ENCODE measurements around the gene FAM171A1.

FAM171A1 gene

GRCh38 chr10:15374156-15374555 is 3.1 kb upstream of the FAM171A1 start:
- DNase-seq (ENCODE audit: low read depth in 2 of 2): no peak

- no peak for DNase-seq (ENCODE audit: low read depth in 2 of 2)
These were observed 2.1 kb upstream of the FAM171A1 start for GRCh38 chr10:15373199-15373598.

DNA sequence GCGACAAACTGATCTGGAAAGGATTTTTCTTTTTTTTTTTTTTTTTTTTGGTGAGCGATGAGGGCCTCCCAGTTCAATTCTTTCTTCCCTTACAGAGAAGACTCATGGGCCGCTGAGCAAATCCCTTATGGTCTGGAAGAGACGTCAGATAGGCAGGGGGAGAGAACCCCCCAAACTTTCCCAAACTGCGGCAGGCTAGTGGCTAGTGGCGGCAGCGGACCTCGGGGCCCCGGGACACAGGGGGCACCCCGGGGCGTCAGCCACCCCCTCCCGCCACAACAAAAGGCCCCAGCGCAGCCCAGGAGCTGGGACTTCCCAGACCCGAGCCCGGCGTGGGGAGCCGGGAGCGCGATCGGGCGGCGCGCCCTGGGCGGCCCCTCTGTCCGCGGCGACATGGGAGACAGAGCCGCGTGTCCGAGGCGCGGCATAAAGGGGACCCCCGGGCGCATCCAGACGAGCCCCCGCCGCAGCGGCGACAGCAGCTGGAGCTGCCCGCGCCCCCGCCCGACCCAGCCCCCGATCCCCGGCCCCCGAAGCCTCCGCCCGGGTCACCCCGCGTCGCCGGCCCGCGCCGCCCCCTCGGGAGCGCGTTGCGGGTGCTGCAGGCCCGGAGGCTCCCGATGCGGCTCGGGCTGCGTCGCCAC is 755 bp downstream of the FAM171A1 start:
- DNase-seq (ENCODE audit: low read depth in 2 of 2): no peak

- DNase-seq (ENCODE audit: low read depth in 2 of 2): no peak
These were observed 1.6 kb downstream of the FAM171A1 start for GRCh38 chr10:15369256-15370211.

DNA sequence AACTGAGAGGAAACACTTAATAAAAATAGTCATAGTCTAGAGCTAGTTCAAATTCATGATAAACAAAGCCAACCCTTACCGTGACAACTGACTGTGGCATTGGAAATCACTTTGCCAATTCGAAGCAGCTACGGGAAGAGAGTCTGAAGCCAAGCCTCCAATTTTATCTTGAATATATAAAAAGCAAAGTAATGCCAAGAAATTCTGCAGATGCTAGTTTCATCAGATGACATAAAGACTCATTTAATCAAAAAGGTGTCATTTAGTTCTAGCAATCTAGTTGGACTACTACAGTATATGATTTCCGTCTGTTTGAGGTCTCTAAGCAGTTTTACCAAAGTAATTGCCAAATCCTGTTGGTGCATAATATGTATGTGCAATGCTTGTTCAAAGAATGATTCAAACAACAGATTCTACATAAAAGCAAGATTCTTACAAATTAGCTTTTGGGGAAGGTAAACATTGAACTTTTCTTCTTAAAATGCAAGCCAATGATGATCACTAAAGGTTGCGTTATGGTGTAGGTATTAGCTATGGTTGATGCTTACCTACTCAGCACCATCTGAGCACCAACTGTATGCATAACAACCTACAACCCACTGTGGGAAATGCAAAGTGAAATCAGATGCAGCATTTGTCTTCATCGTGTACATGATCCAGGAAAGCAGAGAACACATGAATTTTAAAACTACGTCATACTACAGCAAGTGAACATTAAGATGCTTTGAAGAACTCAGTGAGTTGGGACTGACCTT is 2.8 kb downstream of the FAM171A1 start:
- DNase-seq (ENCODE audit: low read depth in 2 of 2): no peak

DNA sequence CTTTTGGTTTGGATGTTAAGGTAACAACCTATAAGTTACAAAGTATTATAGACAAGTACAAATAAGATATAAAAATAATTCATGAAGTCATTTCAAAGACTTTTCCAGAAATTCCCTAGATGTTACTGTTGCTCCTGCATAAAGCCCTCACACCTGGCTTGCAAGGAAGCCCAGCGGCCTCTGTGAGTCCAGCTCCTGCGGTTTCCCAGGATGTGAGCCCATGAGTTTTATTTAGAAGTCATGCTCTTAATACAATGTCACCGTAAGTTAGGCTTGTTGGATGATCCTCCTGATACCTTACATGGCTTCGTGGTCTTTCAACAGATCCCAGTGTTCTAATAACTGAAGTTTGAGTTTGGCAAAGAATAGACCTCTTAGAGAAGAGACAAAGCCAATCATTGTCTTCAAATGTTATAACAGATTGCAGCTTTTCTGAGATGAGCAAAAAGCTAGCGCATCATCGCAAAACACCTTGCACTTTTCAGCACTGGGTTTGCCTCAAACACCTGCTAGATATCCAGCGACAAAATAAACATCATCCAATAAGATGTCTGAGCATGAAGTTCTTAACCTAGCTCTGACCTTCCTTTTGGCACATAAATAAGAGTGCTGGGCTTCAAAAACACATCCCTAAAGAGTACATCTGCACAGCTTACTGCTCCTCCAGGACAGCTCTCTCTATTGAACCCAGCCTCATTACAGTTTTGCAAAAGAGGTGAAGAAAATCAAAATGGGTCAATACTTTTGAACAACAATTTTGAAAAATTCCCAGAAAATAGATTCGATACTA is 3.6 kb downstream of the FAM171A1 start:
- no peak for DNase-seq (ENCODE audit: low read depth in 2 of 2)

- no peak for DNase-seq (ENCODE audit: low read depth in 2 of 2)
These were observed 5.4 kb downstream of the FAM171A1 start for GRCh38 chr10:15365692-15366091.

DNA sequence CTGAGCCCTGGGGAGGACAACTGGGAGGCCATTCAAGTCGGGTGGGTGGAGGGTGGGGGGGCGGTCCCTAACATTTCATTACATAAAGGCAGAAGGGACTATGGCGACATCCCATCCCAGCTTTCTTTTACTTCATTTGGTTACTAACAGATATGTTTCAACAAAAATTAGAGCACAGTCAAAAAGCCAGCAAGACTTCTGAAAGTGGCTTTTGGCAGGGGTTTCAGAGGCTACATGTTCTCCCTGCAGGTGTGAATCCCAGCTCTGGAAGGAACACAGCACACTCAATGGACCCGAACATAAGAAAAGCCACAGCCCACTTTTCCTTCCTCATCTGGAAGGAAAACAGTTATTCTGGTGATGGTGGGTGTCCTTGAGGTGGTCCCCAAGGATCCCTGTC is 7.1 kb downstream of the FAM171A1 start:
- no peak for DNase-seq (ENCODE audit: low read depth in 2 of 2)

GRCh38 chr10:15363031-15363430 is 8.1 kb downstream of the FAM171A1 start:
- DNase-seq (ENCODE audit: low read depth in 2 of 2): no peak

DNA sequence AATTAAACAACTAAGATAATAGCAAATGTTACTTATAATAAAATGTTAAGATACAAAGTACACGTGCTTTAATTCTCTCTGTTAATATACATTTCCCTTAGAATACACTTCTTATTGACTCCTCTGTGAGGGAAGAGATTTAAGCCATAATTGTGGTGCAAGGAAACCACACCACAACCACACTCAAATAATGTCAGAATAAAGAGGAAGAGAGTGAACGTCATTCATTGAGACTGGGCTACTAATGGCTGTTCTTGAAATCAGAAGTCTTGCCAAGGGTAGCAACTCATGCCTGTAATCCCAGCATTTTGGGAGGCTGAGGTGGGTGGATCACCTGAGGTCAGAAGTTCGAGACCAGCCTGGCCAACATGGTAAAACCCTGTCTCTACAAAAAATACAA is 10.0 kb downstream of the FAM171A1 start:
- DNase-seq (ENCODE audit: low read depth in 2 of 2): no peak

GRCh38 chr10:15360566-15360965 is 10.5 kb downstream of the FAM171A1 start:
- DNase-seq (ENCODE audit: low read depth in 2 of 2): no peak

- DNase-seq (ENCODE audit: low read depth in 2 of 2): no peak
These were observed 17.5 kb downstream of the FAM171A1 start for GRCh38 chr10:15353471-15354017.

GRCh38 chr10:15352836-15353235 is 18.3 kb downstream of the FAM171A1 start:
- DNase-seq (ENCODE audit: low read depth in 2 of 2): no peak

DNA sequence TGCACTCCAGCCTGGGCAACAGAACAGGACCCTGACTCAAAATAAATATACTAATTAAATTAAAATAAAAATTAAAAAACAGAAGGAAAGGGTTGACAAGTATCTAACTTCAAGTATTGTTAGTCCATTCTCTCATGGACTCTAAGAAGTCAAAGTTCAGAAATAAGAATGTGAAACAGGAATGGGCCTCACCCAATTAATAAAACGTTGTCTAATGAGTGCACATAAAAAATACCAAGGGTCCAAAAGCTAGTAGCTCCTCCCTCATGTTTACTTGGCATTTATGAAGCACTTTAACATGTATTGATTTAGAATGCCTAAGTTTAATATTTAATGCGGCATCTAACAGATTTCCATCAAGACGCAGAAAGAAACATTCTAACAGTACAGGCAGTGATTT is 18.9 kb downstream of the FAM171A1 start:
- no peak for DNase-seq (ENCODE audit: low read depth in 2 of 2)

- DNase-seq (ENCODE audit: low read depth in 2 of 2): no peak
These were observed 19.8 kb downstream of the FAM171A1 start for GRCh38 chr10:15351099-15351820.

DNA sequence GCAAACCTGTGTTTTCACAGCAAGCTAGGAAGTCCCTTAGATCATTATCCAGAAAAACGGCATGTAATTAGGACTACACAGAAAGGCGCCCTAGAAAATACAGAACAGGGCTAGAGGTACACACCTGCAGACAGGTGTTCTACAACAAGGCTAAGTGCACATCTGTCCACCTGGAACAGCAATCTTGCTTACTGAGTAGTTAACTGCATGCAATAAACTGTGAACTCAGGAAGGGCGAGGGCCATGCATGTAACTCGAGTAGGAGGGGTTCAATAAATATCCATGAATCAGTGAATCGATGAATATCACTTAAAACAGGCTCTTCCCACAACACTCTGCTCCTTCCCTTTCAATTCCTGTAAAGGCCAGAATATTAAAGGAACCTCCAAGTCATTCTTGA is 22.0 kb downstream of the FAM171A1 start:
- DNase-seq (ENCODE audit: low read depth in 2 of 2): no peak

DNA sequence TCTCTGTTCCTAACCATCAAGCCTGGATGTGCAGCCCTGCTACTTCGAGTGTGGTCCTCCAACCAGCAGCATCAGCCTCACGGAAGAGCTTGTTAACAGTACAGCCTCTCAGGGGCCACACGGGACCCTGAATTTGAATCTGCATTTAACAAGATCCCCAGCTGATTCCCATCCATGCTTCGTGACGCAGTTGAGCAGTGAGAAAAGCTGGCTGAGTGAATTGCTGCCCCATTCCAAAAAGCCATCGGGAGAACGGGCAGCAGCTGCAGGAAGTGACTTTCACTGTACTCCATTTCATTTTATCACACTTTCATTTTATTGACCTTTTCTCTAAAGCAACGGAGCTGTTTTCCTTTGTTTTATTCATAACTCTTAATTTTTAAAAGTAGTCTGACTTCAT is 22.5 kb downstream of the FAM171A1 start:
- DNase-seq (ENCODE audit: low read depth in 2 of 2): no peak

DNA sequence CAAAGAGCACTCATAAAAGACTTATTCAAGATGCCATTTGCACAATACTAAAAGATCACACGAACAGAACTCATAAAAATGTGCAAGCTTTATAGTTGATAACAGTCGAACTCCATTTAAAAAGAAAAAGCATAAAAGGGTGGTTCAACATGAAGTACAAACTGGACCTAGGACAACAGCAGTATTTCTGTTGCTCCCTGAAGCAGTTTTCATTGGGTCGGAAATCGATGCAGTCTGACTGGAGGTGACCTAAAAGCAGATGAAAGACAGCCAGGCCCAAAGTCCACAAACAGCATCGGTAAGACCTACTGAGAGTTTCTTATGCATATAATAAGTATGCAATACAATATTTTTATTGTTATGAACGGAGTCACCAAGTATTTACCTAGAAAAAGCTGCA is 23.9 kb downstream of the FAM171A1 start:
- DNase-seq (ENCODE audit: low read depth in 2 of 2): no peak

DNA sequence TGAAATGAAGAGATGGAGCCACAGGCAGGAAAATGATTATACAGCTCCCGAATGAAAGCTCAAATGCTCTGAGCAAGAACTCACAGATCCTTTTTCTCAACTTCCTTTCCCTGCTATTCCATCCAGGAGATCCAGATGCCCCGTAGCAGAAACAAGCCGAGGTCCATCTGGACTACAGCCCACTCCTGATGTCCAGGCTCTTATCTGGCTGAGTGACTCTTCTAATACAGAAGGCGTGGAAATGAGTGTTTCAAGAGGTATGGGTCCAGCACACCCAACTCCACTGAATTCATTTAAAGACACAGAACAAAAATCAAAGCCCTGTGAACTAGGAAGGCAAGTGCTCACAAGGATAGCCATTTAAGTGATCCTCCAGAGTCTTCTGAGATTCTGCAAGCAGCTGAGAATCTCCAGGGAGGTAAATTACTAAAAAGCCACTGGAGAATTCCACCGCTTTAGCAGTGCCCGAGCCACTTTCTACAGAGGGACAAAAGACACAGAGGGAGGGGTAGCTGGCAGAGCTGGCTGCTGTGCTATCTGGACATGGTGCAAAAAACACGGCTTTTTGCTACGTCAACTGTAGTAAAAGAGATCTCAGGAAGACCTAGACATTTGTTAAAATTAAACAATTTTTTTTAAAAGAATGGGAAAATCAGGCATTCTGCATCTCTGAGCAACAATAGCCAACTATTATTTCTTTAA is 24.5 kb downstream of the FAM171A1 start:
- DNase-seq (ENCODE audit: low read depth in 2 of 2): no peak

- DNase-seq (ENCODE audit: low read depth in 2 of 2): no peak
These were observed 25.6 kb downstream of the FAM171A1 start for GRCh38 chr10:15345450-15345849.
